H9 (cell line): Measurements from ENCODE around the gene ATXN10. TPM values are rescaled to one million over a fixed set of nuclear protein-coding genes. Genes with fewer than 3 reads are reported as not detected.

ENCODE experiments used
- DNase-seq: peaks from one replicate; pipeline ENCODE4 v3.0.0-alpha.2; 2017
- H2AFZ ChIP-seq: one replicate; pipeline ENCODE4 v1.6.1; 2013; ENCODE audit warnings: mild to moderate bottlenecking, low read length, control low read depth, moderate library complexity
- H2AK5ac ChIP-seq: 2 replicates; pipeline ENCODE4 v1.6.1; 2013; ENCODE audit warnings: low read length, control low read depth, mixed read lengths; ENCODE audit not compliant: insufficient read length
- H2BK120ac ChIP-seq: one replicate; pipeline ENCODE4 v1.6.1; 2013; ENCODE audit warnings: low read depth, mild to moderate bottlenecking, low read length, control low read depth, inconsistent platforms; ENCODE audit not compliant: poor library complexity, severe bottlenecking
- H2BK12ac ChIP-seq: 2 replicates; pipeline ENCODE4 v1.6.1; 2013; ENCODE audit warnings: low read length, control low read depth, mixed read lengths, low read depth; ENCODE audit not compliant: insufficient read length
- H2BK15ac ChIP-seq: 2 replicates; pipeline ENCODE4 v1.6.1; 2013; ENCODE audit warnings: low read depth, low read length, control low read depth
- H2BK20ac ChIP-seq: one replicate; pipeline ENCODE4 v1.6.1; 2013; ENCODE audit warnings: low read depth, mild to moderate bottlenecking, low read length, control low read depth, inconsistent platforms; ENCODE audit not compliant: poor library complexity, severe bottlenecking
- H2BK5ac ChIP-seq: 2 replicates; pipeline ENCODE4 v1.6.1; 2013; ENCODE audit warnings: low read length, control low read depth, mixed read lengths; ENCODE audit not compliant: insufficient read length
- H3K14ac ChIP-seq: 2 replicates; pipeline ENCODE4 v1.6.1; 2013; ENCODE audit warnings: low read length, control low read depth; ENCODE audit not compliant: insufficient read depth
- H3K18ac ChIP-seq: 2 replicates; pipeline ENCODE4 v1.6.1; 2013; ENCODE audit warnings: low read depth, mild to moderate bottlenecking, mixed read lengths, low read length, control low read depth; ENCODE audit not compliant: insufficient read length
- H3K23ac ChIP-seq: 2 replicates; pipeline ENCODE4 v1.6.1; 2013; ENCODE audit warnings: low read length, control low read depth, mixed read lengths, low read depth; ENCODE audit not compliant: insufficient read length
- H3K23me2 ChIP-seq: 2 replicates; pipeline ENCODE4 v1.6.1; 2013; ENCODE audit warnings: low read depth, mild to moderate bottlenecking, mixed read lengths, low read length, control low read depth; ENCODE audit not compliant: insufficient read length, poor library complexity, severe bottlenecking
- H3K27ac ChIP-seq: 2 replicates; pipeline ENCODE4 v1.5.1; 2013; ENCODE audit warnings: low read length, control low read depth, mixed read lengths, low read depth; ENCODE audit not compliant: insufficient read length
- H3K27me3 ChIP-seq: 2 replicates; pipeline ENCODE4 v1.6.1; 2013; ENCODE audit warnings: low read length, control low read depth, inconsistent platforms; ENCODE audit not compliant: insufficient read depth
- H3K4ac ChIP-seq: 2 replicates; pipeline ENCODE4 v1.6.1; 2013; ENCODE audit warnings: low read depth, mild to moderate bottlenecking, control low read depth, inconsistent platforms, low read length, moderate library complexity
- H3K4me1 ChIP-seq: 2 replicates; pipeline ENCODE4 v1.6.1; 2013; ENCODE audit warnings: low read length, control low read depth, inconsistent platforms; ENCODE audit not compliant: insufficient read depth
- H3K4me2 ChIP-seq: 2 replicates; pipeline ENCODE4 v1.6.1; 2013; ENCODE audit warnings: low read length, control low read depth, mixed read lengths; ENCODE audit not compliant: insufficient read length, insufficient read depth
- H3K56ac ChIP-seq: 2 replicates; pipeline ENCODE4 v1.6.1; 2013; ENCODE audit warnings: low read depth, mild to moderate bottlenecking, mixed read lengths, low read length, control low read depth; ENCODE audit not compliant: insufficient read length
- H3K79me1 ChIP-seq: 2 replicates; pipeline ENCODE4 v1.6.1; 2013; ENCODE audit warnings: low read depth, mild to moderate bottlenecking, moderate library complexity, low read length, control low read depth, inconsistent platforms; ENCODE audit not compliant: insufficient read depth, poor library complexity, severe bottlenecking
- H3K79me2 ChIP-seq: 2 replicates; pipeline ENCODE4 v1.6.1; 2013; ENCODE audit warnings: low read length, control low read depth, inconsistent platforms; ENCODE audit not compliant: insufficient read depth
- H3K9ac ChIP-seq: 2 replicates; pipeline ENCODE4 v1.6.1; 2013; ENCODE audit warnings: low read length, control low read depth, mixed read lengths; ENCODE audit not compliant: insufficient read length; ENCODE audit errors: extremely low read depth
- H3K9me3 ChIP-seq: one replicate; pipeline ENCODE4 v1.6.1; 2013; ENCODE audit warnings: low read depth, low read length, inconsistent platforms; ENCODE audit not compliant: control insufficient read depth
- H3T11ph ChIP-seq: one replicate; pipeline ENCODE4 v1.6.1; 2013; ENCODE audit warnings: mild to moderate bottlenecking, low read length, control low read depth, inconsistent platforms
- H4K20me1 ChIP-seq: one replicate; pipeline ENCODE4 v1.6.1; 2013; ENCODE audit not compliant: control insufficient read depth, insufficient read length, insufficient read depth
- H4K5ac ChIP-seq: 2 replicates; pipeline ENCODE4 v1.6.1; 2013; ENCODE audit warnings: low read depth, mild to moderate bottlenecking, mixed read lengths, low read length, control low read depth; ENCODE audit not compliant: insufficient read length
- H4K8ac ChIP-seq: replicated peaks from 2 replicates; pipeline ENCODE4 v1.6.1; 2013; ENCODE audit warnings: low read length, control low read depth, mixed read lengths, low read depth; ENCODE audit not compliant: insufficient read length
- H4K91ac ChIP-seq: 2 replicates; pipeline ENCODE4 v1.6.1; 2013; ENCODE audit warnings: low read depth, mild to moderate bottlenecking, moderate library complexity, mixed read lengths, low read length, control low read depth; ENCODE audit not compliant: insufficient read length
- H3K27ac Mint-ChIP-seq, 3 experiments: 2 replicates in 2 of 3; 3 replicates in 1 of 3; pipeline ENCODE4 v1.8.0; 2020 to 2021; ENCODE audit warnings: mixed read lengths in 3 of 3, mild to moderate bottlenecking in 1 of 3, moderate library complexity in 1 of 3
- H3K27me3 Mint-ChIP-seq: 2 replicates; pipeline ENCODE4 v1.8.0; 2021; ENCODE audit warnings: low read depth, mild to moderate bottlenecking, moderate library complexity, mixed read lengths
- H3K36me3 Mint-ChIP-seq, 3 experiments: 2 replicates in 2 of 3; 3 replicates in 1 of 3; pipeline ENCODE4 v1.8.0; 2020 to 2021; ENCODE audit warnings: low read depth in 3 of 3, mixed read lengths in 3 of 3; ENCODE audit not compliant: insufficient read depth in 1 of 3
- H3K4me1 Mint-ChIP-seq, 2 experiments: 2 replicates each; pipeline ENCODE4 v1.8.0; 2020; ENCODE audit warnings: mixed read lengths in 2 of 2
- H3K4me3 Mint-ChIP-seq, 2 experiments: 2 replicates in 1 of 2; 3 replicates in 1 of 2; pipeline ENCODE4 v1.8.0; 2020 to 2021; ENCODE audit warnings: mild to moderate bottlenecking in 2 of 2, mixed read lengths in 2 of 2, moderate library complexity in 1 of 2
- H3K9me3 Mint-ChIP-seq, 2 experiments: 2 replicates in 1 of 2; 3 replicates in 1 of 2; pipeline ENCODE4 v1.8.0; 2020; ENCODE audit warnings: mild to moderate bottlenecking in 2 of 2, mixed read lengths in 2 of 2, moderate library complexity in 1 of 2
- CTCF ChIP-seq: fragments of 200-600 bp; sonication (generic); conservative IDR thresholded peaks from 3 replicates; pipeline ENCODE4 v1.8.0; 2021; ENCODE audit warnings: antibody characterized with exemption, mild to moderate bottlenecking
- WGBS: extraction: QIAGEN DNeasy Blood & Tissue Kit; methylation state at CpG from one replicate; pipeline ENCODE4 v1.1.7; 2013; ENCODE audit warnings: missing lambda C conversion rate, low lambda C conversion rate, mixed read lengths; ENCODE audit not compliant: insufficient read length; ENCODE audit errors: extremely low coverage; 5-methylcytosine and 5-hydroxymethylcytosine counted together
- total RNA-seq: library from RNA; stranded (reverse); gene quantifications from 2 replicates; pipeline ENCODE4 v1.2.1, GENCODE V29; 2021

The ATXN10 gene
- total RNA-seq, 1 experiment from 2014 or later = 210 TPM

DNA sequence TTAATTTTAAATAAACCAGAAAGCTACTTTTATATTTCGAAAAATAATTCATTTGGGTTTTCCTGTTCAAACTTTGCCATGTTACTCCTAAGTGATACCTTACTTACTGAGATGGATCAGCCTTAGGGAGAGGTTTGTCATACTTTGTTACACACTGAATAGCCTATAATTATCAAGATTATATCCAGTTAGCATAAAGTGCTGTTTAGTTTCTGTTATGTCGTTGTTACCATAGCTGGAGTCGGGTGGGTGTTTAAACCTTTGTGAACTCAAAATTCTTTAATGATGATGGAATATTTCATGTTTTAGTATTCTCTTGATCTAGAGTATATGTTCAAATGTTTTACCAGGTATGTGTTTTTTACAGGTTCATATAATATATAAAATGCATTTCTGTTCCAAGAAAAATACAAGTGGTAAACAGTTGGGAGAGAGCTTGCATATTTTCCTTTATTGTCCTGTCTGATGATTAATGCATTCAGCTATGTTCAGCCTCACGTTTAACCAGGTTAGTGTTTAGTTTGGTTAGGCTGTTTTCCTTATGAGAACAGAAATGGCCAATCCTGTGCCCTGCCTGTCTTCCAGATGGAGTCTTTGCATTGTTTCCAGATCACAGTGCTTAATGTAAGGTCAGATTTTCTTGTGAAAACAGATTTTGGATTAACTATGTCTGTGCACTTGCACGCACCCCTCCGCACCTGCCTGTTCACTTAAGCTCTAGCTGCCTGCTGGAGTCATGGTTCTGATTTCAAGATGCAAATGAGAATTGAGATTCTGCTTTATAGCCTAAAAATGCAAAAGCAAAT, 105.6 kb downstream of the ATXN10 start:
- Histone ChIP-seq H3K9me3 (no peaks in the 10 kb centered on the region), H3K4ac (no peak overlapping the region), H2BK15ac (no peak overlapping the region), H3K79me2 (peaks cover 3% of the 10 kb centered on the region; the same call in 1 of the 2 replicates), H2AFZ (no peak overlapping the region), H3K4me1 (no peaks in the 10 kb centered on the region), H2AK5ac (no peak overlapping the region), H4K20me1 (peaks cover 3% of the 10 kb centered on the region), H3K18ac (no peak overlapping the region), H3K56ac (no peak overlapping the region), H3K14ac (no peak overlapping the region), H2BK12ac (no peak overlapping the region), H3K9ac (no peak overlapping the region), H3T11ph (no peak overlapping the region), H3K79me1 (no peaks in the 10 kb centered on the region), H2BK20ac (no peak overlapping the region), H3K27ac (no peak overlapping the region), H4K8ac (no peak overlapping the region), H3K23me2 (no peaks in the 10 kb centered on the region), H4K5ac (no peak overlapping the region), H3K27me3 (no peaks in the 10 kb centered on the region), H4K91ac (no peak overlapping the region), H3K23ac (no peak overlapping the region), H2BK120ac (no peak overlapping the region), H2BK5ac (no peak overlapping the region), H3K4me2 (no peak overlapping the region)
- Mint-ChIP-seq H3K9me3 (no peaks in the 10 kb centered on the region), H3K4me1 (peaks cover 25 to 31% of the 10 kb centered on the region in 2 experiments), H3K27ac (0 out of 7 replicates have a peak overlapping the region, but pooled peaks of 1 of the 3 experiments have one; percentile 6), H3K36me3 (peaks cover 0 to 2% (median under 1%) of the 10 kb centered on the region in 3 experiments; a peak in 4 of 7 replicates), H3K27me3 (no peaks in the 10 kb centered on the region), H3K4me3 (no peak overlapping the region)
- no peak for DNase-seq
- WGBS = no CpG with 5 or more reads among the region's 6 CpGs
- TF ChIP-seq CTCF = no peak
